Peyer's patch (tissue), 4 donors: ENCODE data around the gene WSB2.

Experiments
- CTCF ChIP-seq, 6 experiments: fragments of 450-650 bp in 4 of 6; fragments of 200-600 bp in 2 of 6; sonication (generic) in 1 of 6; IDR thresholded peaks; one replicate each; pipeline ENCODE4 v1.5.1; 2017 to 2019; ENCODE audit warnings: antibody characterized with exemption in 6 of 6, mild to moderate bottlenecking in 3 of 6, moderate library complexity in 1 of 6
- POLR2A ChIP-seq, 2 donors: fragments of 450-650 bp; IDR thresholded peaks; one replicate each; pipeline ENCODE4 v1.5.1; 2017; ENCODE audit warnings: antibody characterized with exemption in 2 of 2, mild to moderate bottlenecking in 2 of 2, moderate library complexity in 2 of 2

- TF ChIP-seq CTCF (IDR thresholded peaks at IDR 0.05) = no peak
- no peak for TF ChIP-seq POLR2A (IDR thresholded peaks at IDR 0.05)
Measured at GRCh38 chr12:118059341-118060191, 1.4 kb downstream of the WSB2 start.
